Neural cell (in vitro differentiated cells): ENCODE data around the gene TPPP3. TPM values are rescaled to one million over a fixed set of nuclear protein-coding genes. Genes with fewer than 3 reads are reported as not detected.

ENCODE experiments used
- H2AFZ ChIP-seq: fragments of 200-600, 300-800 bp; sonication (generic), shearing (Covaris generic); 2 replicates; pipeline ENCODE4 v1.6.0; 2014; ENCODE audit warnings: low read depth, mild to moderate bottlenecking, antibody characterized with exemption, low read length, moderate library complexity
- H3F3A ChIP-seq: fragments of 200-600 bp; shearing (Covaris generic); 2 replicates; pipeline ENCODE4 v1.6.1; 2016; ENCODE audit warnings: mild to moderate bottlenecking, moderate library complexity, mixed read lengths, antibody characterized with exemption, low read length; ENCODE audit not compliant: insufficient read depth, poor library complexity, severe bottlenecking
- H3K27ac ChIP-seq: fragments of 200-600, 300-800 bp; sonication (generic), shearing (Covaris generic); 2 replicates; pipeline ENCODE4 v1.5.1; 2014; ENCODE audit warnings: mild to moderate bottlenecking, low read length, moderate library complexity
- H3K27me3 ChIP-seq: fragments of 300-800, 200-600 bp; sonication (generic), shearing (Covaris generic); 2 replicates; pipeline ENCODE4 v1.6.0; 2014; ENCODE audit warnings: mild to moderate bottlenecking, low read depth, low read length, moderate library complexity; ENCODE audit not compliant: insufficient read depth
- H3K36me3 ChIP-seq: fragments of 300-800, 200-600 bp; sonication (generic), shearing (Covaris generic); 2 replicates; pipeline ENCODE4 v1.5.1; 2014; ENCODE audit warnings: mild to moderate bottlenecking, antibody characterized with exemption, low read length, moderate library complexity; ENCODE audit not compliant: insufficient read depth
- H3K4me2 ChIP-seq: fragments of 300-800, 200-600 bp; sonication (generic), shearing (Covaris generic); 2 replicates; pipeline ENCODE4 v1.6.0; 2014; ENCODE audit warnings: mild to moderate bottlenecking, low read length
- H3K4me3 ChIP-seq: fragments of 300-800, 200-600 bp; sonication (generic), shearing (Covaris generic); 2 replicates; pipeline ENCODE4 v1.5.1; 2014; ENCODE audit warnings: mild to moderate bottlenecking, low read length, moderate library complexity
- H3K79me2 ChIP-seq: fragments of 200-600 bp; shearing (Covaris generic); replicated peaks from 2 replicates; pipeline ENCODE4 v1.6.0; 2014; ENCODE audit warnings: mild to moderate bottlenecking, low read length, moderate library complexity; ENCODE audit not compliant: insufficient read depth
- H3K9ac ChIP-seq: fragments of 300-800, 200-600 bp; sonication (generic), shearing (Covaris generic); 2 replicates; pipeline ENCODE4 v1.6.1; 2016; ENCODE audit warnings: mild to moderate bottlenecking, low read length, mixed read lengths
- H3K9me2 ChIP-seq: fragments of 200-600 bp; shearing (Covaris generic); 2 replicates; pipeline ENCODE4 v1.6.1; 2016; ENCODE audit warnings: mild to moderate bottlenecking, low read length, mixed read lengths; ENCODE audit not compliant: insufficient read depth
- H3K9me3 ChIP-seq: fragments of 200-600, 300-800 bp; sonication (generic), shearing (Covaris generic); 2 replicates; pipeline ENCODE4 v1.6.1; 2016; ENCODE audit warnings: mild to moderate bottlenecking, mixed run types, low read length, moderate library complexity, mixed read lengths
- H4K20me1 ChIP-seq: fragments of 200-600 bp; shearing (Covaris generic); 2 replicates; pipeline ENCODE4 v1.6.1; 2016; ENCODE audit warnings: mild to moderate bottlenecking, mixed run types; ENCODE audit not compliant: insufficient read depth
- CTCF ChIP-seq: fragments of 450-650 bp; IDR thresholded peaks from 2 replicates; pipeline ENCODE4 v1.5.1; 2014; ENCODE audit warnings: antibody characterized with exemption, mild to moderate bottlenecking, moderate library complexity; ENCODE audit not compliant: poor library complexity, severe bottlenecking
- EP300 ChIP-seq: fragments of 450-650 bp; conservative IDR thresholded peaks from 2 replicates; pipeline ENCODE4 v1.6.1; 2014; ENCODE audit warnings: antibody characterized with exemption, mild to moderate bottlenecking, moderate library complexity; ENCODE audit not compliant: poor library complexity, severe bottlenecking
- EZH2 ChIP-seq: fragments of 200-600, 300-800 bp; shearing (Covaris generic), sonication (generic); IDR thresholded peaks from 2 replicates; pipeline ENCODE4 v1.6.1; 2014; ENCODE audit warnings: antibody characterized with exemption, low read length, borderline replicate concordance, mild to moderate bottlenecking; ENCODE audit not compliant: insufficient read depth, poor library complexity, severe bottlenecking
- MXI1 ChIP-seq: fragments of 450-650 bp; conservative IDR thresholded peaks from 2 replicates; pipeline ENCODE4 v1.6.1; 2014; ENCODE audit warnings: antibody characterized with exemption, mild to moderate bottlenecking; ENCODE audit not compliant: poor library complexity, severe bottlenecking
- POLR2AphosphoS5 ChIP-seq: IDR thresholded peaks from 2 replicates; pipeline ENCODE4 v1.6.1; 2012
- RAD21 ChIP-seq: fragments of 450-650 bp; conservative IDR thresholded peaks from 2 replicates; pipeline ENCODE4 v1.6.1; 2014; ENCODE audit warnings: antibody characterized with exemption, mild to moderate bottlenecking, moderate library complexity
- REST ChIP-seq: IDR thresholded peaks from 2 replicates; pipeline ENCODE4 v1.6.1; 2012; ENCODE audit warnings: borderline replicate concordance
- SMC3 ChIP-seq: fragments of 450-650 bp; conservative IDR thresholded peaks from 2 replicates; pipeline ENCODE4 v1.6.1; 2014; ENCODE audit warnings: antibody characterized with exemption, mild to moderate bottlenecking, moderate library complexity; ENCODE audit not compliant: poor library complexity
- TAF1 ChIP-seq: IDR thresholded peaks from 2 replicates; pipeline ENCODE4 v1.6.1; 2012; ENCODE audit warnings: low read depth
- polyA plus RNA-seq: library from polyadenylated mRNA; depleted of rRNA; stranded (reverse); fragments of >200 nt; gene quantifications from 2 replicates; pipeline ENCODE4 v1.2.3, GENCODE V29; 2014

TPPP3 gene
- polyA plus RNA-seq, 1 donor from 2014 or later: 2.7 TPM

- Histone ChIP-seq H3K79me2 (no peaks in the 10 kb centered on the region), H3K9ac (no peak overlapping the region), H3F3A (no peaks in the 10 kb centered on the region), H3K36me3 (no peaks in the 10 kb centered on the region), H2AFZ (no peak overlapping the region), H3K9me2 (no peaks in the 10 kb centered on the region), H3K27ac (no peak overlapping the region), H4K20me1 (no peaks in the 10 kb centered on the region), H3K27me3 (no peaks in the 10 kb centered on the region), H3K4me3 (no peak overlapping the region), H3K4me2 (no peak overlapping the region), H3K9me3 (no peaks in the 10 kb centered on the region)
- TF ChIP-seq TAF1 (no peak), EP300 (no peak), CTCF (no peak), SMC3 (no peak), EZH2 (no peak)
These were observed 48.6 kb upstream of the TPPP3 start for GRCh38 chr16:67441907-67442306.

- no peak for TF ChIP-seq CTCF
- no peak for TF ChIP-seq RAD21
- no peak for TF ChIP-seq EZH2
- no peak for TF ChIP-seq EP300
- no peak for TF ChIP-seq MXI1
- TF ChIP-seq POLR2AphosphoS5: no peak
- TF ChIP-seq TAF1: no peak
- no peak for TF ChIP-seq SMC3
- Histone ChIP-seq H2AFZ (no peak overlapping the region), H3K27ac (no peak overlapping the region), H3K27me3 (no peaks in the 10 kb centered on the region), H3K9me2 (no peaks in the 10 kb centered on the region), H3K4me2 (no peak overlapping the region), H3K9ac (no peak overlapping the region), H3F3A (no peaks in the 10 kb centered on the region), H4K20me1 (no peaks in the 10 kb centered on the region), H3K79me2 (no peaks in the 10 kb centered on the region), H3K36me3 (no peaks in the 10 kb centered on the region), H3K9me3 (no peaks in the 10 kb centered on the region), H3K4me3 (no peak overlapping the region)
These were observed 48.0 kb upstream of the TPPP3 start for GRCh38 chr16:67441271-67441753.

- H3K27ac ChIP-seq: no peak overlapping the region
- no peaks in the 10 kb centered on the region for H3K36me3 ChIP-seq
These were observed 45.6 kb upstream of the TPPP3 start for GRCh38 chr16:67438824-67439393.

More at GRCh38 chr16:67438824-67439393, 45.6 kb upstream of the TPPP3 start:
- Histone ChIP-seq H3K9ac (no peak overlapping the region), H3K9me3 (no peaks in the 10 kb centered on the region), H3K4me3 (no peak overlapping the region), H3K79me2 (no peaks in the 10 kb centered on the region), H3K9me2 (no peaks in the 10 kb centered on the region), H3K4me2 (no peak overlapping the region), H4K20me1 (no peaks in the 10 kb centered on the region), H3F3A (no peaks in the 10 kb centered on the region), H2AFZ (no peak overlapping the region), H3K27me3 (no peaks in the 10 kb centered on the region)
- no peak for TF ChIP-seq POLR2AphosphoS5
- no peak for TF ChIP-seq TAF1
- no peak for TF ChIP-seq REST
- TF ChIP-seq RAD21: no peak
- no peak for TF ChIP-seq CTCF
- no peak for TF ChIP-seq SMC3
- no peak for TF ChIP-seq MXI1
- no peak for TF ChIP-seq EP300
- TF ChIP-seq EZH2: no peak
